ENCODE data around the gene PARD3B.

Gene PARD3B

GRCh38 chr2:205024822-205025518 is 479.7 kb downstream of the PARD3B start:
- FAIRE-seq = no peak

GRCh38 chr2:205025580-205026240 is 480.4 kb downstream of the PARD3B start:
- FAIRE-seq = no peak

- FAIRE-seq = no peak
Measured at GRCh38 chr2:205030695-205031094, 485.4 kb downstream of the PARD3B start.

GRCh38 chr2:205032093-205032551 is 486.8 kb downstream of the PARD3B start:
- no peak for FAIRE-seq

GRCh38 chr2:205033431-205033830 is 488.2 kb downstream of the PARD3B start:
- no peak for FAIRE-seq

DNA sequence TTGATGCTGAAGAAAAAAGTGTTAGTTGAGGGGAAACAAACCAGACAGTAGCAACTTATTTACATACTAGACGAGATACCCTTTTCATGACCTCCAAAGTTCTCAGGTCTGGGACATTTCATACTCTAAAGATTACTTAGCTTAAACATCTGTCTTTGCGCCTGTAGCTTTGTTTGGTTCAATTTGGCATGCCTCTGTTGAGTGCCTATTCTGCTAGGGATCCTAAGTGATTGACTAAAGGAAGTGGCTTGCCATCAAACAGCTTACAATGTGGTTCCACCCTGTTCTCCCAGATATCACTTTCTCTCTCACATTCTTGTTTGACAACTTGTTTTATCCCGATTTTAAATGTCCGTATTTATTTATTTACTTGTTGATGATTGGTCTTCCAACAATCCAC is 488.8 kb downstream of the PARD3B start:
- FAIRE-seq = no peak

- FAIRE-seq = no peak
Measured at GRCh38 chr2:205040323-205040722, 495.0 kb downstream of the PARD3B start.

- FAIRE-seq = no peak
Measured at GRCh38 chr2:205041472-205042130, 496.3 kb downstream of the PARD3B start.

GRCh38 chr2:205043285-205043684 is 498.0 kb downstream of the PARD3B start:
- FAIRE-seq = no peak

GRCh38 chr2:205045706-205046105 is 500.4 kb downstream of the PARD3B start:
- FAIRE-seq = no peak

- no peak for FAIRE-seq
Measured at GRCh38 chr2:205047273-205047839, 502.1 kb downstream of the PARD3B start.

- no peak for FAIRE-seq
Measured at GRCh38 chr2:205051417-205051816, 506.1 kb downstream of the PARD3B start.

DNA sequence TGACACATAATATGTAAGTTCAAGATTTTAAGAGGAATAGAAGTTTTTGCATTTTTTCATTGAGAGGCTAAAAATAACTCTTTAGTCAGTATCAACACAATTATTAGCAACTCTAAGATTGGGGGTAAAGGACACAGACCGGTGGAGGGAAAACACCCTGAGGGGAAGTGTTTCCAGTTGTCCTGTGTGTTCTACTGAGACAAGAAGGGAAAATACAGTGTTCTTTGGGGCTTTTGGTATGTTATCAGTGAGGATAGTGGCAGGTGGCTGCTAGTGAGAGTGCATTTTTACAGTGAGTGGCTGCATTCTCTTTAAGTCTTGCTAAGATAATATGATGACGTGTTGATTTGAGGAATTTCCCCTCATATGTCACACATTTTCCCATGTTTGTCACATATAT is 507.5 kb downstream of the PARD3B start:
- no peak for FAIRE-seq

DNA sequence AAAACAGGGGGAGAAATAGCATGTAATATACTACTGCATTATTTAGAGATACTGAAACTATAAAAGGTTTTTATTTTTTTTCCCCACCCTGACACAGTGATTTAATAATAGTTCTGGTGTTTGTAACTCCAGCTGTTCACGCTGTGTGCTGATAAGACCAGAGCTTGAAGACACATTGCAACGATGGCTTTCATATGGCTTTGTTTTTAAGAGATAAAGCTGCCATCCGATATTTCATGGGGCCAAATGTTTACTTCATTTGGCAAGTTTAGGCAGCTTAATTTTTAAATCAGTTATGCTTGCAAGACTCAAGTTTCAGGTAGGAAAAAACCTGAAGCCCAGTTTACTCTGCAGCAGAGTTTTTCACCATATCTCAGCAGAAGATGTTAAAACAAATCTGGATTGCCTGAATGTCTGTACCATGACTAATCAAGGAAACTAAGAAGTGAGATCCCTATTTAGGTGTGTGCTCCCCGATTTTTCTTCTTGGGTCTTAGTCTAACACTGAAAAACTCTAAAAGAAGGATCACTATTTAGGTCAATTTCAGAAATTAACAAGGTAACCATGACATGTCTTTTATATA is 508.6 kb downstream of the PARD3B start:
- no peak for FAIRE-seq

DNA sequence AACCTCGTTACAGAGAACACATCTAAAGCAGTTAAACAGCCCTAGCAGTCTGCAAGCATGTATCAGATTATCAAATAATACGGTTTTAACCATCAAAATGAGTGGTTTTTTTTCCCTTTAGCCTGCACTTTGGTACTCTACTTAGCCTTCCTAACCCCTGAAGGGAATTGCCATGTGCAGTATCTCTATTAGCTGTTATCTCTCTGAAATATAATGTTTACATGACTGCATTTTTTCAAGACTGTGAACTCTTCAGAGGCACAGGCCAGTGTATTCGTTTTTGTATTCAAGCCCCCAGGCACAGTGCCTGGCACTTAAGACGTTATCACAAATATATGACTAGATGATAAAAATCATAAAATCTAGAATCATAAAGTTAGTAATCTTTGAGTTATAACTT is 509.5 kb downstream of the PARD3B start:
- FAIRE-seq = no peak

DNA sequence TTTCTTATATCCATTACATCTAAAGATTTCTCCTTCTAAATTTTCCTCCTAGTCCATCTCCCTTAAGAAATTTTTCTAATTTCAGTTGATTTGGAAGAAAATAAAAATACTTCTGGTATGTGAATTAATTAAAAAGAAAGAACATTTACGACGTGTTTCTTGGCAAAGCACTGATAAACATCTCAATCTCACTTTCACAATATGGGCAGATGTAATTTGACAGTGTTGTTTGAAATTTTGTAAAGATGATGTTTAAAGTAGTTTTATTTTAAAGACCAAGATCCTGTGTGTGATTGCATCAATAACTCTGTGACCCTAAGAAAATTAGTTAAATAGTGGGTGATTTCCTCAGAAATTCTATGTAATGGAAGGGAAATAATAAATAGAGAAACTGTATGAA is 510.0 kb downstream of the PARD3B start:
- no peak for FAIRE-seq

DNA sequence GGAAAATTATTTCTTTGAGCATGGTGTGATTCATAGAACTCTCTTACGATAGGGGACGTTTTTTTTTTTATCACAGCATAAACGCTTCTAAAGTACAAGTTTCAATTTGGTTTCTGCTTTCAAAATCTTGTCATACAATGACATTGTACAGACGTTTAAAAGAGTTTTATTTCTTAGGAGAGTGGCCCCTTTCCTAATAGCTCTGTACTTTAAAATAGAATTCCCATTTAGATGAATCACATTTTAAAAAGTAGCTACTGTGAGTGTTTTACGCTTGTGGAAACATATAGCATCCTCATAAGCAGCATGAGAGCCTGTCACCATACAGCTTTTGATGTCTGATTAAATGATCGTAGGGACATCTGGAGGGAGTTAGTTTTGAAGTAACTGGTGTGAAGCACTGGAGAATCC is 510.9 kb downstream of the PARD3B start:
- FAIRE-seq = no peak

- no peak for FAIRE-seq
Measured at GRCh38 chr2:205058409-205058808, 513.1 kb downstream of the PARD3B start.

- no peak for FAIRE-seq
Measured at GRCh38 chr2:205060269-205060668, 515.0 kb downstream of the PARD3B start.

DNA sequence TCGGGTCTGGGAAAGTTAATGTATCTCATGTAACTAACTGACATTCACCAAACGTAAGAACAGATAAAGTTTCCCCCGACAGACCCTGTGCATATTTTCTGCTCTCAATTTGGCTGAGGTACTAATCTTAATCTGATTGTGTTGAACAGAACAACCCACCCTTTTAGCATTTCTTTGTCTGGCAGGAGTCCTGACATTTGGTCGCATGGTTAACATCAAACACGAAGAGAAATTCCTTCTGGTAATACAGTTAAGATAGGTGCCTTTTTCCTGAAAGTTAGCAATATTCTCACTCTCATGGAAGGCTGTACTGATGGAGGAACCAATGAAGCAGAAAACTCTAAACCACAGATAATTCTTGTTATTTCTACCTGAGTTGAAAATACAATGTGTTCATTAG is 520.8 kb downstream of the PARD3B start:
- no peak for FAIRE-seq

DNA sequence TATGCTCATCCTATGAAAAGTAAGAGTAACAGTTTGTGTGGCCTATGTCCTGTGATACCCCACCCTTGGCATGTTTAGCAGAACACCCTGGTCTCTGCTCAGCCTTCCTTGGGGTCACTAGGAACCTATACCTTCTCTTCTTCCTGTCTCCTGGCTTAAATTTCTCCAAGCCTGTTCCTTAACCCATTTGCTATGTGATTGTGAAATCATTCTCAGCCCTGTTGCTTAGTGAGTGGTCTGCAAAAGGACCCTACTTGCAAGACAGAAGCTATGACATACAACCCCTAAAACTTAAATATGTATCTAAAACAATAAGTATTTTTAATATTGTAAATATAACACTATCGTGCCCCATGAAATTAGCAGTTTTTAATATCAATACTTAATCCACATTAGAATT is 524.7 kb downstream of the PARD3B start:
- no peak for FAIRE-seq

GRCh38 chr2:205070889-205071288 is 525.6 kb downstream of the PARD3B start:
- FAIRE-seq = no peak

- FAIRE-seq = no peak
Measured at GRCh38 chr2:205073433-205074020, 528.3 kb downstream of the PARD3B start.

Data from endometrium (tissue), 2 donors.